Measurements from ENCODE around the gene NRCAM. TPM values are rescaled to one million over a fixed set of nuclear protein-coding genes. Genes with fewer than 3 reads are reported as not detected.

NRCAM gene
- total and polyA plus RNA-seq, 2 of the 8 experiments (the other 6 are each of a cell fraction or from before 2014, with no cell fraction given), result 2.7 to 3.8 TPM

DNA sequence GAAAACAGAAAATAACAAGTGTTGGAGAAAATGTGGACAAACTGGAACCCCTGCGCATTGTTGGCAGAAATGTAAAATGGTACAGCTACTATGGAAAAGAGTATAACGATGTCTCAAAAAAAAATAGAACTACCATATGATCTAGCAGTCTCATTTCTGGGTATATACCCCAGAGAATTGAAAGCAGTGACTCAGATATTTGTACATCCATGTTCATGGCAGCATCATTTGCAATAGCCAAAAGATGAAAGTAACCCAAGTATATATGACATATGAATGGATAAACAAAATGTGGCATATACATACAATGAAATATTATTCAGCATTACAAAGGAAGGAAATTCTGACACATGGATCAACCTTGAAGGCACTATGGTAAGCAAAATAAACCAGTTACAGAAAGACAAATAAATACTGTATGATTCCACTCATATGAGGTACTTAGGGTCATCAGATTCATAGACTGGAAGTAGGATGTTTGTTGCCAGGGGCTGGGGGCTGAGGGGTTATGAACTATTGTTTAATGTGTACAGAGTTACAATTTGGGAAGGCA, 4.9 kb downstream of the NRCAM start (continued):
- TF ChIP-seq JUND (IDR thresholded peaks at IDR 0.05; ENCODE audit: low read length) (no peak), CHD2 (IDR thresholded peaks at IDR 0.05; ENCODE audit: low read length) (no peak), MAFK (IDR thresholded peaks at IDR 0.05; ENCODE audit: low read depth, low read length) (no peak), ATF3 (IDR thresholded peaks at IDR 0.05; ENCODE audit: insufficient read depth, low read depth, low read length) (no peak), HDAC6 (IDR thresholded peaks at IDR 0.05; ENCODE audit: low read depth, low read length) (no peak)

Measured in H1 (cell line).